Smooth muscle cell (in vitro differentiated cells): ENCODE results near the gene VIPAS39. TPM values are rescaled to one million over a fixed set of nuclear protein-coding genes. Genes with fewer than 3 reads are reported as not detected.
A peak's percentile ranks its signal among the peaks of the same experiment; 100 is the strongest.

ENCODE experiments used
- DNase-seq: peaks from one replicate; lab custom pipeline; 2025; ENCODE audit not compliant: unreplicated experiment; lab: John Stamatoyannopoulos, UW
- H2AFZ ChIP-seq: fragments of 200-600 bp; sonication (generic); 2 replicates; pipeline ENCODE4 v1.6.0; 2016; ENCODE audit warnings: antibody characterized with exemption, low read depth, mild to moderate bottlenecking
- H3F3A ChIP-seq: fragments of 200-600 bp; sonication (generic); 2 replicates; pipeline ENCODE4 v1.6.0; 2017; ENCODE audit warnings: antibody characterized with exemption, low read depth
- H3K27ac ChIP-seq: fragments of 200-600 bp; sonication (generic); 2 replicates; pipeline ENCODE4 v1.5.1; 2016; ENCODE audit warnings: low read depth, mild to moderate bottlenecking
- H3K27me3 ChIP-seq: fragments of 200-600 bp; sonication (generic); 2 replicates; pipeline ENCODE4 v1.6.1; 2016; ENCODE audit warnings: low read depth, mild to moderate bottlenecking
- H3K36me3 ChIP-seq: fragments of 200-600 bp; sonication (generic); 2 replicates; pipeline ENCODE4 v1.5.1; 2016; ENCODE audit warnings: low read depth
- H3K4me1 ChIP-seq: fragments of 200-600 bp; sonication (generic); 2 replicates; pipeline ENCODE4 v1.5.1; 2016; ENCODE audit warnings: low read depth
- H3K4me2 ChIP-seq: fragments of 200-600 bp; sonication (generic); 2 replicates; pipeline ENCODE4 v1.6.0; 2016; ENCODE audit warnings: mild to moderate bottlenecking
- H3K4me3 ChIP-seq: fragments of 200-600 bp; sonication (generic); 2 replicates; pipeline ENCODE4 v1.5.1; 2016; ENCODE audit warnings: mild to moderate bottlenecking
- H3K79me2 ChIP-seq: fragments of 200-600 bp; sonication (generic); 2 replicates; pipeline ENCODE4 v1.6.0; 2016; ENCODE audit warnings: low read depth, mild to moderate bottlenecking
- H3K9ac ChIP-seq: fragments of 200-600 bp; sonication (generic); 2 replicates; pipeline ENCODE4 v1.6.0; 2016; ENCODE audit warnings: low read depth
- H3K9me3 ChIP-seq: fragments of 200-600 bp; sonication (generic); replicated peaks from 2 replicates; pipeline ENCODE4 v1.5.1; 2016; ENCODE audit warnings: low read depth
- H4K20me1 ChIP-seq: fragments of 200-600 bp; sonication (generic); 2 replicates; pipeline ENCODE4 v1.6.0; 2016; ENCODE audit warnings: low read depth
- WGBS: methylation state at CpG from one replicate; pipeline ENCODE4 v1.1.7; 2016; ENCODE audit warnings: low lambda C conversion rate; 5-methylcytosine and 5-hydroxymethylcytosine counted together
- polyA plus RNA-seq: library from polyadenylated mRNA; unstranded; fragments of >200 nt; fragmentation: Nextera tagmentation; extraction: Ambion mirVana; gene quantifications from 2 replicates; pipeline ENCODE4 v1.2.1, GENCODE V29; 2016
- total RNA-seq: library from RNA; depleted of rRNA; stranded (reverse); fragments of >200 nt; gene quantifications from 2 replicates; pipeline ENCODE4 v1.2.3, GENCODE V29; 2014
- TF ChIP-seq, protein P1 (sequence below): fragments of 200-600 bp; sonication (generic); IDR thresholded peaks from 2 replicates; pipeline ENCODE4 v1.5.1; 2017; ENCODE audit warnings: borderline replicate concordance, mild to moderate bottlenecking, antibody characterized with exemption; ENCODE audit not compliant: insufficient read depth, poor library complexity, severe bottlenecking

The VIPAS39 gene
- total and polyA plus RNA-seq, 2 experiments from 2014 or later, result 12.3 to 55.5 TPM

- Histone ChIP-seq H3F3A (no peaks in the 10 kb centered on the region), H3K4me1 (peaks cover 9% of the 10 kb centered on the region), H3K4me2 (peak overlapping the region; percentile 83), H3K9me3 (no peaks in the 10 kb centered on the region), H3K4me3 (peak overlapping the region; percentile 77), H3K79me2 (peaks cover 45% of the 10 kb centered on the region), H3K27ac (no peak overlapping the region), H3K36me3 (no peaks in the 10 kb centered on the region), H2AFZ (no peak overlapping the region), H4K20me1 (peaks cover 17% of the 10 kb centered on the region), H3K9ac (peak overlapping the region; percentile 75), H3K27me3 (no peaks in the 10 kb centered on the region)
- no peak for DNase-seq
- TF ChIP-seq, protein P1, sequence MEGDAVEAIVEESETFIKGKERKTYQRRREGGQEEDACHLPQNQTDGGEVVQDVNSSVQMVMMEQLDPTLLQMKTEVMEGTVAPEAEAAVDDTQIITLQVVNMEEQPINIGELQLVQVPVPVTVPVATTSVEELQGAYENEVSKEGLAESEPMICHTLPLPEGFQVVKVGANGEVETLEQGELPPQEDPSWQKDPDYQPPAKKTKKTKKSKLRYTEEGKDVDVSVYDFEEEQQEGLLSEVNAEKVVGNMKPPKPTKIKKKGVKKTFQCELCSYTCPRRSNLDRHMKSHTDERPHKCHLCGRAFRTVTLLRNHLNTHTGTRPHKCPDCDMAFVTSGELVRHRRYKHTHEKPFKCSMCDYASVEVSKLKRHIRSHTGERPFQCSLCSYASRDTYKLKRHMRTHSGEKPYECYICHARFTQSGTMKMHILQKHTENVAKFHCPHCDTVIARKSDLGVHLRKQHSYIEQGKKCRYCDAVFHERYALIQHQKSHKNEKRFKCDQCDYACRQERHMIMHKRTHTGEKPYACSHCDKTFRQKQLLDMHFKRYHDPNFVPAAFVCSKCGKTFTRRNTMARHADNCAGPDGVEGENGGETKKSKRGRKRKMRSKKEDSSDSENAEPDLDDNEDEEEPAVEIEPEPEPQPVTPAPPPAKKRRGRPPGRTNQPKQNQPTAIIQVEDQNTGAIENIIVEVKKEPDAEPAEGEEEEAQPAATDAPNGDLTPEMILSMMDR, result no peak
- 84% methylated on average over 2 of the region's 2 CpGs for WGBS
These were observed 1.3 kb downstream of the VIPAS39 start for GRCh38 chr14:77455966-77456640.

DNA sequence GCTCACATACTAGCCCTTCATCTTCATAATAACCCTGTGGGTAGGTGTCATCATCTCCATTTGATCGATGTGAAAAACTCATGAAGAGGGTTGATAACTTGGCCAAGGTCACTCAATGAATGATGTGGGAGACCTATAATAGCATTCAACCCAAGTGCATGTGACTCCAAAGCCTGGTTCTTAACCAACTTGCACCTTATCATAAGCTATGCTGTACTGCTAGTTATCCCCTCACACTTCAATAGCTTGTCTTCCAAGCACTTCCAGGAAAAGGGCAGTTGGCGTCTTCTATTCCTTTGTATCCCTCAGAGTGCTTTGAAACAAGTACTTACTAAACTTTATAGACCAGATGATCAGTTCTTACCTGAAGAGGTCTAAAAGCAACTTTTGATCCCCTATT is 15.2 kb downstream of the VIPAS39 start:
- Histone ChIP-seq H4K20me1 (no peaks in the 10 kb centered on the region), H3K27me3 (no peaks in the 10 kb centered on the region), H3K4me2 (no peak overlapping the region), H3K79me2 (no peaks in the 10 kb centered on the region), H3K4me3 (no peak overlapping the region), H2AFZ (no peak overlapping the region), H3F3A (no peaks in the 10 kb centered on the region), H3K9me3 (no peaks in the 10 kb centered on the region), H3K9ac (no peak overlapping the region), H3K27ac (no peak overlapping the region), H3K36me3 (peaks cover 14% of the 10 kb centered on the region), H3K4me1 (no peaks in the 10 kb centered on the region)
- no peak for DNase-seq
- 98% methylated on average over 2 of the region's 2 CpGs for WGBS
- TF ChIP-seq, protein P1, result no peak

- Histone ChIP-seq H3K27me3 (no peaks in the 10 kb centered on the region), H4K20me1 (no peaks in the 10 kb centered on the region), H3K79me2 (no peaks in the 10 kb centered on the region), H3K4me3 (no peak overlapping the region), H3K4me2 (no peak overlapping the region), H3K27ac (no peak overlapping the region), H3K9ac (no peak overlapping the region), H3K4me1 (no peaks in the 10 kb centered on the region), H3K36me3 (peaks cover 28% of the 10 kb centered on the region), H3F3A (no peaks in the 10 kb centered on the region), H2AFZ (no peak overlapping the region), H3K9me3 (no peaks in the 10 kb centered on the region)
- TF ChIP-seq, protein P1, result no peak
- no peak for DNase-seq
- WGBS, result 98% methylated on average over 4 of the region's 4 CpGs
These were observed 17.5 kb downstream of the VIPAS39 start for GRCh38 chr14:77439861-77440260.

- H3K27me3 ChIP-seq, result no peaks in the 10 kb centered on the region
- no peak overlapping the region for H3K27ac ChIP-seq
- H4K20me1 ChIP-seq, result no peaks in the 10 kb centered on the region
- H3K4me3 ChIP-seq, result no peak overlapping the region
- H3K9me3 ChIP-seq, result no peaks in the 10 kb centered on the region
- TF ChIP-seq, protein P1, result no peak
- no peak overlapping the region for H3K4me2 ChIP-seq
- H3F3A ChIP-seq, result no peaks in the 10 kb centered on the region
- H2AFZ ChIP-seq, result no peak overlapping the region
- no peaks in the 10 kb centered on the region for H3K79me2 ChIP-seq
- H3K9ac ChIP-seq, result no peak overlapping the region
- no peak for DNase-seq
- H3K4me1 ChIP-seq, result no peaks in the 10 kb centered on the region
- WGBS, result 97% methylated on average over 1 of the region's 1 CpG
- H3K36me3 ChIP-seq, result peaks cover 37% of the 10 kb centered on the region
These were observed 18.8 kb downstream of the VIPAS39 start for GRCh38 chr14:77438596-77438995.
